ENCODE data around the gene MALL. TPM values are rescaled to one million over a fixed set of nuclear protein-coding genes. Genes with fewer than 3 reads are reported as not detected.

Gene MALL
- 58.3 and 88.0 TPM in 2 replicates for total RNA-seq

GRCh38 chr2:110115291-110116032 lies at the start of gene MALL:
Gene MALL, minus strand, starts transcription at chr2:110115822. Its CDS starts 30 bp downstream, at chr2:110115792.

Other genes with a start within 250 kb of the MALL start
- gene LIMS3, start 217.1 kb downstream of the MALL start, total RNA-seq: 0.81 and 4.3 TPM in 2 replicates
- gene NPHP1, start 89.2 kb upstream of the MALL start, total RNA-seq: 2.6 and 4.1 TPM in 2 replicates
- 86.5 and 133 TPM in 2 replicates for gene MTLN, start 96.7 kb upstream of the MALL start, total RNA-seq